K562 (cell line): Measurements from ENCODE around the gene MARK3. TPM values are rescaled to one million over a fixed set of nuclear protein-coding genes. Genes with fewer than 3 reads are reported as not detected.

Source experiments
- ARID1B ChIP-seq: fragments of 450-650 bp; IDR thresholded peaks from 2 replicates; pipeline ENCODE4 v1.6.1; 2016; ENCODE audit warnings: antibody characterized with exemption, mild to moderate bottlenecking, inconsistent platforms
- CBX3 ChIP-seq, 2 experiments: IDR thresholded peaks; 1 replicate in 1 of 2; 2 replicates in 1 of 2; pipeline ENCODE4 v1.6.1; 2012; ENCODE audit warnings: inconsistent platforms in 2 of 2, low read length in 2 of 2, borderline replicate concordance in 1 of 2, control low read depth in 1 of 2
- CBX8 ChIP-seq: fragments of 200-600 bp; sonication (generic); IDR thresholded peaks from 2 replicates; pipeline ENCODE4 v1.6.1; 2012; ENCODE audit warnings: borderline replicate concordance, mixed run types, low read depth, mild to moderate bottlenecking, moderate library complexity, mixed read lengths, low read length, control low read depth, inconsistent platforms; ENCODE audit not compliant: poor library complexity, severe bottlenecking; ENCODE audit errors: extremely low read depth
- FIP1L1 ChIP-seq: fragments of 200-400 bp; formaldehyde crosslinking; IDR thresholded peaks from 2 replicates; pipeline ENCODE4 v1.6.1; 2018; ENCODE audit warnings: mild to moderate bottlenecking, low read depth, low read length; ENCODE audit not compliant: poor library complexity, severe bottlenecking
- HMG20A ChIP-seq: fragments of 450-650 bp; formaldehyde crosslinking; conservative IDR thresholded peaks from 2 replicates; pipeline ENCODE4 v1.4.0; 2020; ENCODE audit warnings: mild to moderate bottlenecking, mixed read lengths
- HNRNPH1 ChIP-seq: fragments of 200-400 bp; formaldehyde crosslinking; optimal IDR thresholded peaks from 2 replicates; pipeline ENCODE3; 2017; ENCODE audit warnings: low read depth, mild to moderate bottlenecking, low read length, moderate library complexity
- HNRNPLL ChIP-seq: fragments of 200-400 bp; formaldehyde crosslinking; IDR thresholded peaks from 2 replicates; pipeline ENCODE4 v1.6.1; 2017; ENCODE audit warnings: low read length, low read depth, mild to moderate bottlenecking; ENCODE audit not compliant: poor library complexity, severe bottlenecking
- KAT8 ChIP-seq: fragments of 450-650 bp; IDR thresholded peaks from 2 replicates; pipeline ENCODE4 v1.6.1; 2016; ENCODE audit warnings: low read depth, mild to moderate bottlenecking
- KLF13 ChIP-seq: fragments of 450-650 bp; IDR thresholded peaks from 2 replicates; pipeline ENCODE4 v1.6.1; 2016; ENCODE audit warnings: missing genetic modification characterization, low read depth, mild to moderate bottlenecking, missing compliant biosample characterization, moderate library complexity, borderline replicate concordance
- MTA2 ChIP-seq: fragments of 450-650 bp; IDR thresholded peaks from 2 replicates; pipeline ENCODE4 v1.6.1; 2016; ENCODE audit warnings: low read depth
- MTA3 ChIP-seq: fragments of 450-650 bp; formaldehyde crosslinking; IDR thresholded peaks from 2 replicates; pipeline ENCODE4 v1.6.1; 2017; ENCODE audit warnings: mild to moderate bottlenecking, borderline replicate concordance
- NCOR1 ChIP-seq: fragments of 450-650 bp; IDR thresholded peaks from 2 replicates; pipeline ENCODE4 v1.6.1; 2016; ENCODE audit warnings: mild to moderate bottlenecking, moderate library complexity
- POLR2H ChIP-seq: IDR thresholded peaks from 2 replicates; pipeline ENCODE4 v1.6.1; 2016; ENCODE audit warnings: missing genetic modification characterization, low read depth, mild to moderate bottlenecking, control low read depth, missing compliant biosample characterization, moderate library complexity
- SAFB ChIP-seq: fragments of 200-400 bp; formaldehyde crosslinking; IDR thresholded peaks from 2 replicates; pipeline ENCODE4 v1.6.1; 2017; ENCODE audit warnings: low read depth, low read length, borderline replicate concordance
- TBL1XR1 ChIP-seq, 2 experiments: IDR thresholded peaks; 2 replicates each; pipeline ENCODE4 v1.6.1; 2012; ENCODE audit warnings: improper control_type of control experiment in 2 of 2, low read length in 2 of 2, mild to moderate bottlenecking in 1 of 2
- ZNF175 ChIP-seq: fragments of 200-800 bp; sonication (Bioruptor generic); IDR thresholded peaks from 2 replicates; pipeline ENCODE4 v1.6.1; 2016; ENCODE audit warnings: low read depth, mild to moderate bottlenecking, missing genetic modification characterization, missing compliant biosample characterization
- ZNF354B ChIP-seq: fragments of 250-450 bp; sonication (Bioruptor Pico); IDR thresholded peaks from 2 replicates; pipeline ENCODE4 v1.4.0; 2020
- polyA plus RNA-seq, 8 experiments: library from polyadenylated mRNA; depleted of rRNA in 4 of 8; stranded (reverse) in 5 of 8; unstranded in 3 of 8; fragments of >200 nt; fragmentation: Nextera tagmentation in 2 of 8; fragmentation: Illumina TruSeq in 1 of 8; extraction: Ambion mirVana in 2 of 8; extraction: Trizol in 1 of 8; gene quantifications; 2 replicates each; pipeline versions ENCODE4 v1.2.1 to v1.2.3, GENCODE V29; 2011 to 2014; ENCODE audit warnings: inconsistent platforms in 1 of 8, missing spikeins in 1 of 8
- total RNA-seq, 7 experiments: library from RNA; depleted of rRNA in 6 of 7; stranded (reverse); fragments of >200 nt in 6 of 7; fragmentation: Illumina TruSeq in 2 of 7; extraction: Trizol in 2 of 7; gene quantifications; 2 replicates each; pipeline versions ENCODE4 v1.2.1 to v1.2.3, GENCODE V29; 2011 to 2021; ENCODE audit warnings: low replicate concordance in 1 of 7
- TF ChIP-seq, protein P1 (sequence below), 2 experiments: fragments of 450-650 bp in 1 of 2; sonication (generic) in 1 of 2; formaldehyde crosslinking in 1 of 2; IDR thresholded peaks in 1 of 2; conservative IDR thresholded peaks in 1 of 2; 2 replicates each; pipeline versions ENCODE4 v1.6.1 to v1.8.1; 2016 to 2023; ENCODE audit warnings: mild to moderate bottlenecking in 2 of 2, moderate library complexity in 2 of 2, inconsistent platforms in 1 of 2, missing genetic modification reagents in 1 of 2
- TF ChIP-seq, protein P2 (sequence below): fragments of 250-450 bp; sonication (Bioruptor Pico); IDR thresholded peaks from 2 replicates; pipeline ENCODE4 v1.8.0; 2021; ENCODE audit warnings: mild to moderate bottlenecking, moderate library complexity
- TF ChIP-seq, protein P3 (sequence below): IDR thresholded peaks from 2 replicates; pipeline ENCODE4 v1.6.1; 2014; ENCODE audit warnings: antibody characterized with exemption
- TF ChIP-seq, protein P4 (sequence below): fragments of 450-650 bp; IDR thresholded peaks from 2 replicates; pipeline ENCODE4 v1.6.1; 2017; ENCODE audit warnings: mild to moderate bottlenecking, moderate library complexity

Gene MARK3
- total and polyA plus RNA-seq, 9 of the 15 experiments (the other 6 are each of a cell fraction or from before 2014, with no cell fraction given): 10.1 to 68.7 (median 56.3) TPM

DNA sequence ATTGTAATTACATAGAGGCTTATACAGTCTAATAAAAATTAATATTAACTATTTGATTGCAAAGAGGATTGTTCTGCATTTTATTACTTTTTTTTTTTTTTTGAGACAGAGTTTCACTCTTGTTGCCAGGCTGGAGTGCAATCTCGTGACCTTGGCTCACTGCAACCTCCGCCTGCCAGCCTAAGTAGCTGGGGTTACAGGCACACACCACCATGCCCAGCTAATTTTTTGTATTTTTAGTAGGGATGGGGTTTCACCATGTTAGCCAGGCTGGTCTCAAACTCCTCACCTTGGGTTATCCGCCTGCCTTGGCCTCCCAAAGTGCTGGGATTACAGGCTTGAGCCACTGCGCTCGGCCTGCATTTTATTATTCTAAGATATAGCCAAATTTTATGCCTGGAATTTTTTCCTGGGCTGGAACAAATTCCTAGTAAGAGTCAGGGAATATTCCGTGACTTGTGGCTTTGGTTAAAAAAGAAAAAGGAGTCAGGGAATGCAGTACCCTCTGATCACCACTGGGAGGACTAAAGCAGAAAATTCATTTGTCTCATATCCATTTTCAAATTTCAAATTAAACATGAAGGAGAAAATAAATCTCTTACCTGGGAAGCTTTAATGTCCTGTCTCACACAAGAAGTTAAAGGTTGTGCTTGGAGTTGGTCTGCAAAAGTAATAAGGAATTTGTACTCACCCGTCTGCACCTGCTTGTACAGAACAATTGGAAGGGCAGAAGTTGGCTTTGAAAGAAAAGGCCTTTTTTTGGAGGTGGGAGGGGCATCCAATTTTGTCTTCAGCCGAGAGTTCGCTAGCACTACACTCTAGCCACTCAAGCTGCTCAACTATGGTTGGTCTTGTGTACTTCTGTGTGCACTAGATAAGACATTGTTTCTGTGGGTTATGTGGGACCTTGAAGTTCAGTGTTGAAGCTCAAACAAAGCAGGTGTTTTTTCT is 8.7 kb downstream of the MARK3 start (continued):
- TF ChIP-seq, protein P1, sequence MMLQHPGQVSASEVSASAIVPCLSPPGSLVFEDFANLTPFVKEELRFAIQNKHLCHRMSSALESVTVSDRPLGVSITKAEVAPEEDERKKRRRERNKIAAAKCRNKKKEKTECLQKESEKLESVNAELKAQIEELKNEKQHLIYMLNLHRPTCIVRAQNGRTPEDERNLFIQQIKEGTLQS (IDR thresholded peaks at IDR 0.05): no peak
- TF ChIP-seq, protein P1 (CRISPR knock-in tag; conservative IDR thresholded peaks at IDR 0.05): no peak
- TF ChIP-seq CBX3 (IDR thresholded peaks at IDR 0.05; ENCODE audit: borderline replicate concordance in 1 of 2, low read length in 2 of 2) (0 out of 3 replicates have a peak, but pooled peaks of 1 of the 2 experiments have one; percentile 53), SAFB (no peak), HNRNPH1 (no peak), FIP1L1 (no peak), HNRNPLL (no peak), TBL1XR1 (IDR thresholded peaks at IDR 0.05; ENCODE audit: low read length in 2 of 2) (peak in 1 of 2 experiments; percentile 72; a peak in 2 of 4 replicates), ZNF354B (CRISPR knock-in tag) (no peak), CBX8 (no peak), HMG20A (CRISPR knock-in tag) (no peak), NCOR1 (peak; percentile 73), KLF13 (tag) (no peak), MTA3 (0 out of 2 replicates have a peak, but pooled peaks have one; percentile 27), ZNF175 (CRISPR knock-in tag) (no peak), KAT8 (no peak), POLR2H (tag) (no peak), MTA2 (peak; percentile 72), ARID1B (peak; percentile 92)
- TF ChIP-seq, protein P2, sequence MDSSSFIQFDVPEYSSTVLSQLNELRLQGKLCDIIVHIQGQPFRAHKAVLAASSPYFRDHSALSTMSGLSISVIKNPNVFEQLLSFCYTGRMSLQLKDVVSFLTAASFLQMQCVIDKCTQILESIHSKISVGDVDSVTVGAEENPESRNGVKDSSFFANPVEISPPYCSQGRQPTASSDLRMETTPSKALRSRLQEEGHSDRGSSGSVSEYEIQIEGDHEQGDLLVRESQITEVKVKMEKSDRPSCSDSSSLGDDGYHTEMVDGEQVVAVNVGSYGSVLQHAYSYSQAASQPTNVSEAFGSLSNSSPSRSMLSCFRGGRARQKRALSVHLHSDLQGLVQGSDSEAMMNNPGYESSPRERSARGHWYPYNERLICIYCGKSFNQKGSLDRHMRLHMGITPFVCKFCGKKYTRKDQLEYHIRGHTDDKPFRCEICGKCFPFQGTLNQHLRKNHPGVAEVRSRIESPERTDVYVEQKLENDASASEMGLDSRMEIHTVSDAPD (CRISPR knock-in tag): no peak
- TF ChIP-seq, protein P3, sequence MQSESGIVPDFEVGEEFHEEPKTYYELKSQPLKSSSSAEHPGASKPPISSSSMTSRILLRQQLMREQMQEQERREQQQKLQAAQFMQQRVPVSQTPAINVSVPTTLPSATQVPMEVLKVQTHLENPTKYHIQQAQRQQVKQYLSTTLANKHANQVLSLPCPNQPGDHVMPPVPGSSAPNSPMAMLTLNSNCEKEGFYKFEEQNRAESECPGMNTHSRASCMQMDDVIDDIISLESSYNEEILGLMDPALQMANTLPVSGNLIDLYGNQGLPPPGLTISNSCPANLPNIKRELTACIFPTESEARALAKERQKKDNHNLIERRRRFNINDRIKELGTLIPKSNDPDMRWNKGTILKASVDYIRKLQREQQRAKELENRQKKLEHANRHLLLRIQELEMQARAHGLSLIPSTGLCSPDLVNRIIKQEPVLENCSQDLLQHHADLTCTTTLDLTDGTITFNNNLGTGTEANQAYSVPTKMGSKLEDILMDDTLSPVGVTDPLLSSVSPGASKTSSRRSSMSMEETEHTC: peak; percentile 60; the same call in 1 of the 2 replicates
- TF ChIP-seq, protein P4, sequence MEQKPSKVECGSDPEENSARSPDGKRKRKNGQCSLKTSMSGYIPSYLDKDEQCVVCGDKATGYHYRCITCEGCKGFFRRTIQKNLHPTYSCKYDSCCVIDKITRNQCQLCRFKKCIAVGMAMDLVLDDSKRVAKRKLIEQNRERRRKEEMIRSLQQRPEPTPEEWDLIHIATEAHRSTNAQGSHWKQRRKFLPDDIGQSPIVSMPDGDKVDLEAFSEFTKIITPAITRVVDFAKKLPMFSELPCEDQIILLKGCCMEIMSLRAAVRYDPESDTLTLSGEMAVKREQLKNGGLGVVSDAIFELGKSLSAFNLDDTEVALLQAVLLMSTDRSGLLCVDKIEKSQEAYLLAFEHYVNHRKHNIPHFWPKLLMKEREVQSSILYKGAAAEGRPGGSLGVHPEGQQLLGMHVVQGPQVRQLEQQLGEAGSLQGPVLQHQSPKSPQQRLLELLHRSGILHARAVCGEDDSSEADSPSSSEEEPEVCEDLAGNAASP: no peak
